ENCODE data around the gene APP.

APP gene

GRCh38 chr21:25994758-25995163, 175.8 kb downstream of the APP start:
- Histone ChIP-seq H3F3A (ENCODE audit: insufficient read depth, low read length) (no peaks in the 10 kb centered on the region), H3K4me1 (ENCODE audit: low read length) (no peaks in the 10 kb centered on the region)

GRCh38 chr21:25988738-25989137, 181.8 kb downstream of the APP start:
- Histone ChIP-seq H3K9ac (ENCODE audit: low read length) (no peak overlapping the region), H2AFZ (ENCODE audit: low read length) (no peak overlapping the region), H3K27ac (ENCODE audit: low read length) (no peak overlapping the region), H3K4me3 (ENCODE audit: low read length) (no peak overlapping the region), H3K27me3 (replicated peaks; ENCODE audit: insufficient read depth, low read length) (no peaks in the 10 kb centered on the region), H3K36me3 (replicated peaks; ENCODE audit: insufficient read depth, low read length) (no peaks in the 10 kb centered on the region), H4K20me1 (ENCODE audit: insufficient read depth, low read length) (no peaks in the 10 kb centered on the region), H3K4me1 (ENCODE audit: low read length) (no peaks in the 10 kb centered on the region), H3F3A (ENCODE audit: insufficient read depth, low read length) (no peaks in the 10 kb centered on the region), H3K9me2 (replicated peaks; ENCODE audit: insufficient read depth, low read length) (no peaks in the 10 kb centered on the region), H3K4me2 (ENCODE audit: low read depth, low read length) (no peak overlapping the region), H3K9me3 (replicated peaks; ENCODE audit: insufficient read depth, low read length) (no peaks in the 10 kb centered on the region), H3K79me2 (ENCODE audit: low read length) (no peaks in the 10 kb centered on the region)
- DNase-seq, result no peak
- TF ChIP-seq EZH2phosphoT487 (IDR thresholded peaks at IDR 0.05; ENCODE audit: low read length), result no peak
- TF ChIP-seq EZH2 (optimal IDR thresholded peaks at IDR 0.05; ENCODE audit: low read depth, low read length), result no peak
- TF ChIP-seq CTCF (IDR thresholded peaks at IDR 0.05; ENCODE audit: low read length), result no peak

More at GRCh38 chr21:25994758-25995163, 175.8 kb downstream of the APP start:
- H3K27me3 ChIP-seq (replicated peaks; ENCODE audit: insufficient read depth, low read length), result no peaks in the 10 kb centered on the region
- no peak overlapping the region for H3K4me3 ChIP-seq (ENCODE audit: low read length)
- H3K4me2 ChIP-seq (ENCODE audit: low read depth, low read length), result no peak overlapping the region
- H3K9me2 ChIP-seq (replicated peaks; ENCODE audit: insufficient read depth, low read length), result no peaks in the 10 kb centered on the region
- no peaks in the 10 kb centered on the region for H3K36me3 ChIP-seq (replicated peaks; ENCODE audit: insufficient read depth, low read length)
- DNase-seq, result no peak
- no peak overlapping the region for H3K9ac ChIP-seq (ENCODE audit: low read length)
- no peak overlapping the region for H2AFZ ChIP-seq (ENCODE audit: low read length)
- H4K20me1 ChIP-seq (ENCODE audit: insufficient read depth, low read length), result no peaks in the 10 kb centered on the region
- H3K9me3 ChIP-seq (replicated peaks; ENCODE audit: insufficient read depth, low read length), result no peaks in the 10 kb centered on the region
- no peak overlapping the region for H3K27ac ChIP-seq (ENCODE audit: low read length)
- TF ChIP-seq CTCF (IDR thresholded peaks at IDR 0.05; ENCODE audit: low read length), result no peak
- H3K79me2 ChIP-seq (ENCODE audit: low read length), result no peaks in the 10 kb centered on the region

- Histone ChIP-seq H3K9ac (ENCODE audit: low read length) (no peak overlapping the region), H3K27ac (ENCODE audit: low read length) (no peak overlapping the region), H3K4me1 (ENCODE audit: low read length) (no peaks in the 10 kb centered on the region), H3K79me2 (ENCODE audit: low read length) (no peaks in the 10 kb centered on the region), H3K9me2 (replicated peaks; ENCODE audit: insufficient read depth, low read length) (no peaks in the 10 kb centered on the region), H3K9me3 (replicated peaks; ENCODE audit: insufficient read depth, low read length) (no peaks in the 10 kb centered on the region), H3K4me2 (ENCODE audit: low read depth, low read length) (no peak overlapping the region), H2AFZ (ENCODE audit: low read length) (no peak overlapping the region), H3K36me3 (replicated peaks; ENCODE audit: insufficient read depth, low read length) (no peaks in the 10 kb centered on the region), H4K20me1 (ENCODE audit: insufficient read depth, low read length) (no peaks in the 10 kb centered on the region), H3K4me3 (ENCODE audit: low read length) (no peak overlapping the region), H3F3A (ENCODE audit: insufficient read depth, low read length) (no peaks in the 10 kb centered on the region), H3K27me3 (replicated peaks; ENCODE audit: insufficient read depth, low read length) (no peaks in the 10 kb centered on the region)
- TF ChIP-seq CTCF (IDR thresholded peaks at IDR 0.05; ENCODE audit: low read length), result no peak
- TF ChIP-seq EZH2phosphoT487 (IDR thresholded peaks at IDR 0.05; ENCODE audit: low read length), result no peak
- TF ChIP-seq EZH2 (optimal IDR thresholded peaks at IDR 0.05; ENCODE audit: low read depth, low read length), result no peak
- no peak for DNase-seq
Measured at GRCh38 chr21:25987531-25987930, 183.0 kb downstream of the APP start.
